Smooth muscle cell of the umbilical artery (primary cell): ENCODE measurements around the gene ULBP3. TPM values are rescaled to one million over a fixed set of nuclear protein-coding genes. Genes with fewer than 3 reads are reported as not detected.

Source experiments
- total RNA-seq: library from RNA; depleted of rRNA; stranded (reverse); fragments of >200 nt; gene quantifications from 2 replicates; pipeline ENCODE4 v1.2.3, GENCODE V29; 2014

The ULBP3 gene
- total RNA-seq: 4.5 and 16.6 TPM in 2 replicates

GRCh38 chr6:150068720-150069648 lies at the start of gene ULBP3:
ULBP3 (minus strand) TSS chr6:150069121; CDS start chr6:150069066, 55 bp downstream.

GRCh38 chr6:150025201-150025917 lies 43.6 kb downstream of the ULBP3 start, which contains the start of gene RAET1L:
RAET1L (minus strand) TSS chr6:150025532; CDS start chr6:150025471, 61 bp downstream.

Other genes starting within 250 kb of the ULBP3 start
- gene LRP11, start 204.8 kb downstream of the ULBP3 start, total RNA-seq: 119 and 130 TPM in 2 replicates
- 0.14 TPM in 1 of 2 replicates, not detected in the other for gene RAET1E, start 171.0 kb downstream of the ULBP3 start, total RNA-seq
- 0.55 and 1.8 TPM in 2 replicates for gene RAET1G, start 146.0 kb downstream of the ULBP3 start, total RNA-seq
- 12.4 and 13.7 TPM in 2 replicates for gene ULBP2, start 127.1 kb downstream of the ULBP3 start, total RNA-seq
- gene ULBP1, start 105.2 kb downstream of the ULBP3 start, total RNA-seq: under 0.01 and 0.09 TPM in 2 replicates
- not detected in 2 replicates for gene RAET1L, start 43.6 kb downstream of the ULBP3 start, total RNA-seq
- under 0.01 and 0.09 TPM in 2 replicates for gene PPP1R14C, start 73.9 kb upstream of the ULBP3 start, total RNA-seq